T-cell (primary cell): Measurements from ENCODE around the gene IQSEC1. TPM values are rescaled to one million over a fixed set of nuclear protein-coding genes. Genes with fewer than 3 reads are reported as not detected.

Experiments
- ATAC-seq, 4 experiments: fragments of 200-7000 bp in 3 of 4; fragments of 150-1000 bp in 1 of 4; cut with Tn5 transposase; replicated peaks in 1 of 4; 1 replicate in 3 of 4; 2 replicates in 1 of 4; pipeline ENCODE4 v1.10.0; 2021; ENCODE audit warnings: moderate library complexity in 3 of 4, mild to moderate bottlenecking in 2 of 4, moderate number of reproducible peaks in 1 of 4
- CTCF ChIA-PET, 2 donors: fragments of 300-600 bp; sonication (Branson Sonifier 250); formaldehyde crosslinking; loops; one replicate each; lab custom pipeline; 2022; ENCODE audit warnings: antibody characterized with exemption in 2 of 2; lab: Charles Lee
- POLR2A ChIA-PET, 2 donors: fragments of 300-600 bp; sonication (Branson Sonifier 250); formaldehyde crosslinking; loops; one replicate each; lab custom pipeline; 2022; ENCODE audit warnings: antibody characterized with exemption in 2 of 2; lab: Charles Lee
- DNase-seq, 35 experiments: peaks; one replicate each; pipeline versions ENCODE4 v3.0.0 to v3.0.0-alpha.2; 2013 to 2023
- H3K27ac ChIP-seq: one replicate; pipeline ENCODE4 v1.5.1; 2013; ENCODE audit warnings: low read length
- H3K27me3 ChIP-seq, 2 experiments: replicated peaks in 1 of 2; 1 replicate in 1 of 2; 2 replicates in 1 of 2; pipeline versions ENCODE4 v1.6.1 to v1.7.0; 2013; ENCODE audit warnings: low read length in 1 of 2, mixed read lengths in 1 of 2; ENCODE audit not compliant: control insufficient read depth in 2 of 2, insufficient read depth in 2 of 2; ENCODE audit errors: extremely low read depth in 1 of 2
- H3K36me3 ChIP-seq, 2 donors: 1 replicate in 1 of 2; 2 replicates in 1 of 2; pipeline versions ENCODE4 v1.6.1 to v1.7.0; 2013; ENCODE audit warnings: low read length in 1 of 2; ENCODE audit not compliant: control insufficient read depth in 2 of 2, insufficient read depth in 1 of 2; ENCODE audit errors: extremely low read depth in 1 of 2
- H3K4me1 ChIP-seq, 2 experiments: 1 replicate in 1 of 2; 2 replicates in 1 of 2; pipeline versions ENCODE4 v1.6.1 to v1.7.0; 2013; ENCODE audit warnings: low read length in 2 of 2, mixed read lengths in 1 of 2; ENCODE audit not compliant: insufficient read depth in 2 of 2, control insufficient read depth in 1 of 2; ENCODE audit errors: extremely low read depth in 1 of 2
- H3K4me3 ChIP-seq, 2 donors: 1 replicate in 1 of 2; 2 replicates in 1 of 2; pipeline versions ENCODE4 v1.5.1 to v1.7.0; 2013; ENCODE audit warnings: mild to moderate bottlenecking in 2 of 2, low read length in 1 of 2, moderate library complexity in 1 of 2; ENCODE audit not compliant: control insufficient read depth in 1 of 2; ENCODE audit errors: extremely low read depth in 1 of 2
- H3K9me3 ChIP-seq: 2 replicates; pipeline ENCODE4 v1.7.0; 2013
- H3K27ac Mint-ChIP-seq, 2 donors: one replicate each; pipeline ENCODE4 v1.8.0; 2020 to 2021; ENCODE audit warnings: mild to moderate bottlenecking in 2 of 2, mixed read lengths in 2 of 2
- H3K27me3 Mint-ChIP-seq, 2 donors: one replicate each; pipeline ENCODE4 v1.8.0; 2021 to 2022; ENCODE audit warnings: mixed read lengths in 2 of 2
- H3K36me3 Mint-ChIP-seq: one replicate; pipeline ENCODE4 v1.8.0; 2021; ENCODE audit warnings: mixed read lengths
- H3K4me1 Mint-ChIP-seq, 3 donors: one replicate each; pipeline ENCODE4 v1.8.0; 2020 to 2022; ENCODE audit warnings: mixed read lengths in 3 of 3, mild to moderate bottlenecking in 1 of 3
- H3K4me3 Mint-ChIP-seq, 3 donors: one replicate each; pipeline ENCODE4 v1.8.0; 2020 to 2022; ENCODE audit warnings: mild to moderate bottlenecking in 3 of 3, mixed read lengths in 3 of 3, moderate library complexity in 3 of 3
- H3K9me3 Mint-ChIP-seq, 3 donors: one replicate each; pipeline ENCODE4 v1.8.0; 2020 to 2022; ENCODE audit warnings: mixed read lengths in 3 of 3
- WGBS: methylation state at CpG from one replicate; pipeline ENCODE4 v1.1.5; 2013; ENCODE audit warnings: missing lambda C conversion rate; ENCODE audit not compliant: insufficient coverage; 5-methylcytosine and 5-hydroxymethylcytosine counted together
- total RNA-seq, 35 experiments: library from RNA in 6 of 35; stranded (reverse) in 6 of 35; fragments of 120-200 nt in 1 of 35; gene quantifications; one replicate each; pipeline versions ENCODE4 v1.2.1 to v1.2.4 and lab custom pipeline; 2013 to 2026

The IQSEC1 gene
- total RNA-seq, 5 donors from 2014 or later (not counting 1 experiment from before 2014, with no cell fraction given), result 73.7 to 113 (median 86.9) TPM

DNA sequence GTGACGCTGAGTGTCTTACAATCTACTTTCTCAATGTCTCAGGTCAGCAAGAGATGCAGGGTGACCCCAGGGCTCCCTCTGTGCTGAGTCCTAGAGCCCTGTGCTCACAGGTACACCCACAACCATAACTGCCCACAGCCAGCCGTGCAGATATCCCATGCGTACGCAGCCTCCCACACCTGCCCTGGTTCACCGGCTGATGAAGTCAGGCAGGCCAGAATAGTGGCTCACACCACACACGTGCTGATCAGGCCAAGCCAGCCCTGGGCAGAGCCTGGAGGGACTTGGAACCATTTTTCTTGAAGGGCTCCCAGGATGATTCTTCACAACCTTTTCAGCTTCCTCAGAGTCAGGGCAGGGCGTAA, 168.3 kb downstream of the IQSEC1 start:
- Histone ChIP-seq H3K27me3 (no peaks in the 10 kb centered on the region), H3K36me3 (peaks cover 29 to 97% of the 10 kb centered on the region in 2 donors), H3K4me1 (no peaks in the 10 kb centered on the region), H3K9me3 (no peaks in the 10 kb centered on the region), H3K4me3 (no peak overlapping the region), H3K27ac (no peak overlapping the region)
- ChIA-PET POLR2A (no interaction called here), CTCF (no interaction called here)
- DNase-seq (no peak), ATAC-seq (no peak)
- WGBS, result 98% methylated on average over 7 of the region's 7 CpGs
- no peak overlapping the region for H3K27ac Mint-ChIP-seq
- no peak overlapping the region for H3K4me3 Mint-ChIP-seq
- H3K9me3 Mint-ChIP-seq, result no peaks in the 10 kb centered on the region
- H3K27me3 Mint-ChIP-seq, result no peaks in the 10 kb centered on the region
- peaks cover 0 to 2% (median 1%) of the 10 kb centered on the region in 3 donors for H3K4me1 Mint-ChIP-seq
- H3K36me3 Mint-ChIP-seq, result peaks cover 32% of the 10 kb centered on the region

- Mint-ChIP-seq H3K27me3 (no peaks in the 10 kb centered on the region), H3K4me1 (peaks cover 0 to 2% (median 1%) of the 10 kb centered on the region in 3 donors), H3K9me3 (no peaks in the 10 kb centered on the region), H3K36me3 (peaks cover 34% of the 10 kb centered on the region), H3K27ac (peak overlapping the region in 1 of 2 donors; percentile 11), H3K4me3 (no peak overlapping the region)
- POLR2A ChIA-PET, result no interaction called here
- H3K4me1 ChIP-seq, result no peaks in the 10 kb centered on the region
- H3K4me3 ChIP-seq, result no peak overlapping the region
- DNase-seq, result no peak
- H3K36me3 ChIP-seq, result peaks cover 35 to 95% of the 10 kb centered on the region in 2 donors
- CTCF ChIA-PET, result no interaction called here
- H3K27ac ChIP-seq, result no peak overlapping the region
- no peaks in the 10 kb centered on the region for H3K27me3 ChIP-seq
- WGBS, result 98% methylated on average over 7 of the region's 7 CpGs
- no peaks in the 10 kb centered on the region for H3K9me3 ChIP-seq
- peak in 1 of 4 experiments; percentile 10 for ATAC-seq
Measured at GRCh38 chr3:12903881-12904280, 169.3 kb downstream of the IQSEC1 start.

DNA sequence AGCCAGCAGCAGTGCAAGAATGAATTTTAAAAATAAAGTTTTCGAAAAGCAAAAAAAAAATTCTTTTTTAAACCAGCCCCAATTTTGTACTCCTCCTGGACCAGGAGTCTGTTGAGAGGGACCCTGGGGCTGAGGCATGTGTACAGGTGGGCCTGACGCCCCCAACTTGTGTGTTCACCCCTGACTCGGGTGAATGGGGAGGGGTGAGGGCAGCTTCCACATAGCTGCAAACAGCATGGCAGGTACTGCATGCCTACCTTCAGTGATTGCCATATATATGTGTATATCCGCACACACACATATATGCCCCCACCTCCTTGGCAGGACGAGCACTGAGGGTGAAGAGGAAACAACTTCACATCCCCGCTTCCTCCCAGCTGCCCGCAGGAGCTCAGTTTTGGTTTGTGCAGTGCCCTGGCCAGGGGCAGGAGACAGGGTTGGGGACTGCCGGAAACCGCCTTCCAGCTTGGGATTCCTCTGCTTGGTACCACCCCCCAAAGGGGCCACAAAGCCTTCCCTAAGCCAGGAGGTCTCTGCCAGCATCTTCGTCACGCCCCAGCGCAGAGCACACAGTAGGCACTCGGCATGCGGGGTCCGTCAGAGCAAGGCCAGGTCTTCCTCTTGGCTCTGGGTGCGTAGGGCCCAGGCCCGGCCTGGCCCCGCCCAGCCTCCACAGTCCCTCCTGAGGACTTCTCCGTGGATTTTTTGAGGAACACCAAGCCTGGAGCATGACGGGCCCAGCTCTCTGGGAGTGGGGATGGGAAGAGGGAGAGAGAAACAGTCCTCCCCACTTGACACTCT, 170.0 kb downstream of the IQSEC1 start:
- WGBS, result 85% methylated on average over 13 of the region's 20 CpGs

DNA sequence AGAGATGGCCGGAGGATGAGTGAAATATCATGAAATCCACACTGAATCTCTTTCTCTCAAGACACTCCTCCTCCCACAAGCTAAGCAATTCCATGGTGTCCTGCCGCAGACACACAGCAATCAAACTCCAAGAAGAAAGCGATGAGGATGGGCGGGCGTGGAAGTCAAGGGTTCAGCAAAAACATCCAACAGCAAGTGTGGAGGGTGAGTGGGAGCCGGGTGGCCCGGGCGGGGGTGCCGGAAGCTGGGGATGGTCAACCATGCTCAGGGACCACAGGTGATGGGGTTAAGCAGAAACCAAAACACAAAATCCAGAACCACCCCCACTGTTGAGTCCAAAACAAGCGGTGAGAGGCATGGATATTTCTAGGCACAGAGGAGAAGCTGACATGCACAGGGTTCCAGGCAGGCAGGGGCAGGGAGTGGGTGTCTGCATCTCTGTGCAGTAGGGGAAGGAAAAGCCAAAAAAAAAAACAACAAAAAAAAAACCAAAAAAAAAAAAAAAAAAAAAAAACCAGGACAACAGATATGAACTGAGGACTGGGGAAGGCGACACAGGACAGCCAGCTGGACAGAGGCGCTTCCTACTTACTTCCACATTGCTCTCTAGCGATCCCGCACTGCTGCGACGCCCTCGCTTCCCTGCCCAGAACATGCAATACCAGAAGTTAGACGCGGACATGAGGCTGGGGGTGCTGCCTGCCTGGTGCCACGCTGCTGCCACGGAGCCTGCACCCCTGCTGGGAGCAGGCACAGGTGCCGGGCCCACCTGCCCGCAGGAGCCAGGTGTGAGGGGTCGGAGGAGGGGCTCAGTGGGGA, 170.8 kb downstream of the IQSEC1 start:
- H3K9me3 ChIP-seq, result no peaks in the 10 kb centered on the region
- no peak for ATAC-seq
- Mint-ChIP-seq H3K9me3 (no peaks in the 10 kb centered on the region), H3K4me3 (no peak overlapping the region), H3K27me3 (no peaks in the 10 kb centered on the region), H3K4me1 (peaks cover 2 to 6% (median 2%) of the 10 kb centered on the region in 3 donors), H3K27ac (no peak overlapping the region), H3K36me3 (peaks cover 27% of the 10 kb centered on the region)
- no peaks in the 10 kb centered on the region for H3K27me3 ChIP-seq
- ChIA-PET POLR2A (no interaction called here), CTCF (interaction anchor here in 1 of 2 donors (0.6 kb wide), 1 partner anchor 1630 kb away, joined by 4 read pairs; the partner anchor contains the start of gene ATG7)
- no peak overlapping the region for H3K4me3 ChIP-seq
- WGBS, result 93% methylated on average over 15 of the region's 24 CpGs
- H3K36me3 ChIP-seq, result peaks cover 30 to 82% of the 10 kb centered on the region in 2 donors
- no peaks in the 10 kb centered on the region for H3K4me1 ChIP-seq
- no peak for DNase-seq
- no peak overlapping the region for H3K27ac ChIP-seq

More for the DNA sequence above, 170.0 kb downstream of the IQSEC1 start:
- no peaks in the 10 kb centered on the region for H3K9me3 Mint-ChIP-seq
- no peak overlapping the region for H3K4me3 ChIP-seq
- no peaks in the 10 kb centered on the region for H3K27me3 ChIP-seq
- no peak overlapping the region for H3K4me3 Mint-ChIP-seq
- no peak for ATAC-seq
- H3K27ac ChIP-seq, result no peak overlapping the region
- peaks cover 32% of the 10 kb centered on the region for H3K36me3 Mint-ChIP-seq
- ChIA-PET CTCF (interaction anchor here in 1 of 2 donors (0.6 kb wide), 1 partner anchor 1631 kb away, joined by 4 read pairs; the partner anchor contains the start of gene ATG7), POLR2A (no interaction called here)
- H3K4me1 Mint-ChIP-seq, result peaks cover 0 to 3% (median 2%) of the 10 kb centered on the region in 3 donors
- no peak for DNase-seq
- H3K27ac Mint-ChIP-seq, result peak overlapping the region; percentile 11 to 63
- no peaks in the 10 kb centered on the region for H3K27me3 Mint-ChIP-seq
- no peaks in the 10 kb centered on the region for H3K9me3 ChIP-seq
- H3K4me1 ChIP-seq, result no peaks in the 10 kb centered on the region
- peaks cover 33 to 91% of the 10 kb centered on the region in 2 donors for H3K36me3 ChIP-seq

- peaks cover 2 to 7% (median 5%) of the 10 kb centered on the region in 3 donors for H3K4me1 Mint-ChIP-seq
- no peak overlapping the region for H3K4me3 ChIP-seq
- H3K9me3 Mint-ChIP-seq, result no peaks in the 10 kb centered on the region
- DNase-seq (no peak), ATAC-seq (no peak)
- H3K36me3 Mint-ChIP-seq, result peaks cover 27% of the 10 kb centered on the region
- no peak overlapping the region for H3K27ac ChIP-seq
- no peaks in the 10 kb centered on the region for H3K9me3 ChIP-seq
- ChIA-PET POLR2A (no interaction called here), CTCF (interaction anchor here in 1 of 2 donors (0.7 kb wide), 1 partner anchor 562 kb away, joined by 3 read pairs; no protein-coding TSS in a partner anchor)
- H3K27me3 Mint-ChIP-seq, result no peaks in the 10 kb centered on the region
- 90% methylated on average over 4 of the region's 6 CpGs for WGBS
- no peaks in the 10 kb centered on the region for H3K4me1 ChIP-seq
- no peak overlapping the region for H3K4me3 Mint-ChIP-seq
- no peak overlapping the region for H3K27ac Mint-ChIP-seq
- no peaks in the 10 kb centered on the region for H3K27me3 ChIP-seq
- H3K36me3 ChIP-seq, result peaks cover 30 to 75% of the 10 kb centered on the region in 2 donors
Measured at GRCh38 chr3:12901623-12902045, 171.6 kb downstream of the IQSEC1 start.

DNA sequence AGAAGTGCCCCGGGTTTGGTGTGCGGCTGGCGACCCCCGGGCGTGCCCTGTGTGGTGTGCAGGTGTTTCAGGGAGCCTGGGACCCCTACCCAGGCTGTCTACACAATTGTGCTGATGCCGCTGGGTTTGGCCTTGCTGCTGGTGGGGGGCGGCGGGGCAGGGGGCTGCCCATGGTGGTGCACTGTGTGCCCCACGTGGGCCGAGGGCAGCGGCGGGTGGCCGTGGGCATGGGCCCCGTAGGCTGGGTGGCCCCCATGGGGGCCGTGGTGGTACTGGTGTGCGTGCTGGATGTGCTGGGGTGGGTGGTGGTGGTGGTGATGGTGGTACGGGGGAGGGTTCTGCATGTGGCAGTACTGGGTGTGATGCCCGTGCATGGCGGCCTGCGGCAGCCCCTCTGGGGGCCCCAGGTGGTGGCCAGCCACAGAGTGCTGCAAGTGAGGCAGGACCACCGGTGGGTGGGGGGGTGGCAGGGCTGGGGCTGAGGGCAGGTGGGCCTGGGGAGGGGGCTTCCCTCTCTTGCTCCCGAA, 172.3 kb downstream of the IQSEC1 start:
- ChIA-PET CTCF (interaction anchor here in 1 of 2 donors (0.7 kb wide), 1 partner anchor 563 kb away, joined by 3 read pairs; no protein-coding TSS in a partner anchor), POLR2A (no interaction called here)
- H3K27me3 Mint-ChIP-seq, result no peaks in the 10 kb centered on the region
- H3K27me3 ChIP-seq, result no peaks in the 10 kb centered on the region
- no peak for DNase-seq
- no peak overlapping the region for H3K27ac ChIP-seq
- no peaks in the 10 kb centered on the region for H3K9me3 ChIP-seq
- no peak overlapping the region for H3K4me3 ChIP-seq
- no peaks in the 10 kb centered on the region for H3K4me1 ChIP-seq
- H3K9me3 Mint-ChIP-seq, result no peaks in the 10 kb centered on the region
- no peak for ATAC-seq
- H3K36me3 ChIP-seq, result peaks cover 24 to 68% of the 10 kb centered on the region in 2 donors
- no peak overlapping the region for H3K27ac Mint-ChIP-seq
- no peak overlapping the region for H3K4me3 Mint-ChIP-seq
- H3K4me1 Mint-ChIP-seq, result peaks cover 2 to 7% (median 5%) of the 10 kb centered on the region in 3 donors
- peaks cover 27% of the 10 kb centered on the region for H3K36me3 Mint-ChIP-seq
- WGBS, result 92% methylated on average over 16 of the region's 22 CpGs
